Activated naive CD8-positive, alpha-beta T cell treated with anti-CD3 and anti-CD28 coated beads, Interleukin-2, amount 50 U/mL, for 24 hours (primary cell): Measurements from ENCODE around the gene GTF2A1.

ENCODE experiments used
- ATAC-seq: fragments of 150-1000 bp; cut with Tn5 transposase; one replicate; pipeline ENCODE4 v1.10.0; 2021
- DNase-seq: peaks from one replicate; pipeline ENCODE4 v3.0.0; 2021
- H3K27ac Mint-ChIP-seq: one replicate; pipeline ENCODE4 v1.8.0; 2021; ENCODE audit warnings: mild to moderate bottlenecking, mixed read lengths
- H3K27me3 Mint-ChIP-seq: one replicate; pipeline ENCODE4 v1.8.0; 2021; ENCODE audit warnings: mixed read lengths
- H3K36me3 Mint-ChIP-seq: one replicate; pipeline ENCODE4 v1.8.0; 2021; ENCODE audit warnings: low read depth, mixed read lengths
- H3K4me1 Mint-ChIP-seq: one replicate; pipeline ENCODE4 v1.8.0; 2021; ENCODE audit warnings: mixed read lengths
- H3K4me3 Mint-ChIP-seq: one replicate; pipeline ENCODE4 v1.8.0; 2021; ENCODE audit warnings: mild to moderate bottlenecking, moderate library complexity, mixed read lengths
- H3K9me3 Mint-ChIP-seq: one replicate; pipeline ENCODE4 v1.8.0; 2021; ENCODE audit warnings: mixed read lengths

GTF2A1 gene

DNA sequence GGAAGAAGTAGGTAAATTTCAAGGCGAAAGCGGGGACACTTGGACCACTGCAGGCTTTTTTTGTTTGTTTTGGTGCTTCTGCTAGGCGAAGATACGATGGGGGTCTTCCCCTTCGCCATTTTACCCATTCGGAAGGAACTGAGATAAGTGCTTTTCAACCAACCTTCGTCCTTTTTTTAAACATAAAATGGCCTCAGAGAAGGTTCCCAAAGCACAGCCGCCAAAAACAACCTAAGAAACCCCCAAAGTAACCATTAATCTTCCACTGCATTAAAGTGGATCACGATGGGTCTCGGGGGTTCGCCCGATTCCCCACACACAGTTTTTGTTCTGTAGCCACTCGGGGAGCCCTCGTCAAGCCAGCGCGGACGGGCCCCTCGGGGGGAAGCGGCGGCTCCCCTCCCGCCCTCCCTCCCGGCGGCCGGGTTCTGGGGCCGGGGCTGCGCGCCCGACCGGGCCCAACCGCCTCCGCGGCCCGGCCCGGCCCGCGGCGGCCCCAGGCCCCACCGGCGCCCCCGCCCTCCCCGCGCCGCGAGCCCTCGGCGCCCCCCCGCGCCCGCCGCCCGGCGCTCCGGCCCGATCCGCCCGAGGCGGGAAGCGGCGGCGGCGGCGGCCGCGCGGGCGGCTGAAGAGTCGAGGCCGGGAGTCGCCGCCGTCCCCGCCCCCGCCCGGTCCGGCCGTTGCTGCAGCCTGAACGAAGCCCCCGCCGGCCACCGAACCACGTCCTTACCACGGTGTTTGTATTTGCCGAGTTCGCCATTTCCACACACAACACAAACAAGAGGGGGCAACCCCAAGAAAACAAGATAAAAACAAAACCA is 790 bp downstream of the GTF2A1 start:
- ATAC-seq (no peak), DNase-seq (peak; percentile 39)
- Mint-ChIP-seq H3K4me1 (peaks cover 48% of the 10 kb centered on the region), H3K9me3 (no peaks in the 10 kb centered on the region), H3K4me3 (peak overlapping the region; percentile 99), H3K36me3 (peaks cover 23% of the 10 kb centered on the region), H3K27ac (peak overlapping the region; percentile 99), H3K27me3 (no peaks in the 10 kb centered on the region)

DNA sequence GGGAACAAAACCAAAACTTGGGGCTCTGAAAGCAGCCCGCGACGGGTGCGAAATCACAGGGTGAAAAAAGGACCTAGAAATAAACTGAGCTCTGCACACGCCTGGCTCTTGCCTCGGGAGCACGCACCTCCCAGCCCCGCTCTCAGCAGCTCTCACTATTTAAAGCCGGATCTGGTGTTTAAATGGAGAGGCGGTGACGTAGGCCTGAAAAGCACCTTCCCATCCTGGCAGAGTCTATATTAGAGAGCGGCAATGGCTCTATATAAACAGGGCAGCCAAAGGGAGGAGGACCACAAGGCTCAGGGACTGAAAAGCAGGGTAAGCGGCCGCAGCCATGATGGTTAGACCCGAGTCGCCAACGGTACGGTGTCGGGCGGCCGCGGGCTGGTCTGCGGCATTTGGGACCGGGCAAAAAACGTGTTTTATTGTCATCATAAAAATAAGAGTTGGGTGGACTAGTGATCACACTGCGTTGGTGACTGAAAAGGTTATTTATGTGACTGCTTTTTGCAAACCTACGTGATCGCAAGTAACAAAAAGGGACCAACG is 1.5 kb downstream of the GTF2A1 start:
- H3K4me1 Mint-ChIP-seq = peaks cover 48% of the 10 kb centered on the region
- peak; percentile 79 for DNase-seq
- H3K27me3 Mint-ChIP-seq = no peaks in the 10 kb centered on the region
- peak; percentile 78 for ATAC-seq
- H3K27ac Mint-ChIP-seq = peak overlapping the region; percentile 99
- no peaks in the 10 kb centered on the region for H3K9me3 Mint-ChIP-seq
- peaks cover 26% of the 10 kb centered on the region for H3K36me3 Mint-ChIP-seq
- H3K4me3 Mint-ChIP-seq = peak overlapping the region; percentile 99

- no peak overlapping the region for H3K27ac Mint-ChIP-seq
Measured at GRCh38 chr14:81211844-81212243, 8.9 kb downstream of the GTF2A1 start.

GRCh38 chr14:81209167-81209836 is 11.5 kb downstream of the GTF2A1 start:
- Mint-ChIP-seq H3K4me1 (peaks cover 43% of the 10 kb centered on the region), H3K4me3 (no peak overlapping the region), H3K27ac (peak overlapping the region; percentile 63), H3K27me3 (no peaks in the 10 kb centered on the region), H3K36me3 (peaks cover 69% of the 10 kb centered on the region), H3K9me3 (no peaks in the 10 kb centered on the region)
- DNase-seq (no peak), ATAC-seq (no peak)

More at GRCh38 chr14:81211844-81212243, 8.9 kb downstream of the GTF2A1 start:
- Mint-ChIP-seq H3K4me3 (no peak overlapping the region), H3K36me3 (peaks cover 70% of the 10 kb centered on the region), H3K27me3 (no peaks in the 10 kb centered on the region), H3K9me3 (no peaks in the 10 kb centered on the region), H3K4me1 (peaks cover 40% of the 10 kb centered on the region)
- no peak for DNase-seq
- ATAC-seq = peak; percentile 59

- Mint-ChIP-seq H3K27me3 (no peaks in the 10 kb centered on the region), H3K9me3 (no peaks in the 10 kb centered on the region), H3K4me1 (peaks cover 43% of the 10 kb centered on the region), H3K4me3 (no peak overlapping the region), H3K27ac (no peak overlapping the region), H3K36me3 (peaks cover 72% of the 10 kb centered on the region)
- no peak for ATAC-seq
- DNase-seq = no peak
Measured at GRCh38 chr14:81208489-81208888, 12.3 kb downstream of the GTF2A1 start.

DNA sequence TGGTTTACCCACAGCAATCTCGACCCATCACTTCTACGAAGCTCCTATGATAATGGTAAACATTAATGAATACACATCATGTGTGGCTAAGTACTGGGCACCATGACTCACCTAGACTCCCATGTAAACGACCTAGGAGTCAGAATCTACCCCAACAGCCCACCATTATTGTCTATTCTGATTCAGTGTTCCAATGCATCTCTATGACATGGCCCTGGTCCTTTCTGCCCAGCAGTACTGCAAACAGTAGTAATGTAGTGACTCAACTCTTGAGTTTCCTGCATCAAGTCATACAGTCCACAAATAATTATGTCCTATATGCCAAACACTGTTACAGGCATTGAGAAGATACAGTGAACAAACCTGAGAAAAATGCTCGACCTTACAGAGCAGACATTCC is 14.6 kb downstream of the GTF2A1 start:
- peaks cover 26% of the 10 kb centered on the region for H3K4me1 Mint-ChIP-seq

GRCh38 chr14:81205639-81206038 is 15.1 kb downstream of the GTF2A1 start:
- no peak for ATAC-seq
- no peak overlapping the region for H3K27ac Mint-ChIP-seq

More for the DNA sequence above, 14.6 kb downstream of the GTF2A1 start:
- no peak overlapping the region for H3K27ac Mint-ChIP-seq
- no peak overlapping the region for H3K4me3 Mint-ChIP-seq
- ATAC-seq = peak; percentile 84
- no peak for DNase-seq
- H3K9me3 Mint-ChIP-seq = no peaks in the 10 kb centered on the region
- H3K27me3 Mint-ChIP-seq = no peaks in the 10 kb centered on the region
- H3K36me3 Mint-ChIP-seq = peaks cover 73% of the 10 kb centered on the region

GRCh38 chr14:81200054-81200453 is 20.7 kb downstream of the GTF2A1 start:
- Mint-ChIP-seq H3K4me1 (peaks cover 15% of the 10 kb centered on the region), H3K36me3 (peaks cover 57% of the 10 kb centered on the region), H3K4me3 (no peak overlapping the region), H3K27me3 (no peaks in the 10 kb centered on the region), H3K27ac (peak overlapping the region; percentile 46), H3K9me3 (no peaks in the 10 kb centered on the region)
- ATAC-seq (peak; percentile 97), DNase-seq (no peak)

More at GRCh38 chr14:81205639-81206038, 15.1 kb downstream of the GTF2A1 start:
- no peaks in the 10 kb centered on the region for H3K9me3 Mint-ChIP-seq
- H3K4me3 Mint-ChIP-seq = no peak overlapping the region
- DNase-seq = no peak
- peaks cover 70% of the 10 kb centered on the region for H3K36me3 Mint-ChIP-seq
- no peaks in the 10 kb centered on the region for H3K27me3 Mint-ChIP-seq
- H3K4me1 Mint-ChIP-seq = peaks cover 25% of the 10 kb centered on the region

GRCh38 chr14:81199084-81199483 is 21.7 kb downstream of the GTF2A1 start:
- no peak for ATAC-seq
- no peaks in the 10 kb centered on the region for H3K27me3 Mint-ChIP-seq
- no peak overlapping the region for H3K4me3 Mint-ChIP-seq
- no peaks in the 10 kb centered on the region for H3K9me3 Mint-ChIP-seq
- H3K27ac Mint-ChIP-seq = no peak overlapping the region
- peaks cover 61% of the 10 kb centered on the region for H3K36me3 Mint-ChIP-seq
- peaks cover 25% of the 10 kb centered on the region for H3K4me1 Mint-ChIP-seq
- DNase-seq = no peak

DNA sequence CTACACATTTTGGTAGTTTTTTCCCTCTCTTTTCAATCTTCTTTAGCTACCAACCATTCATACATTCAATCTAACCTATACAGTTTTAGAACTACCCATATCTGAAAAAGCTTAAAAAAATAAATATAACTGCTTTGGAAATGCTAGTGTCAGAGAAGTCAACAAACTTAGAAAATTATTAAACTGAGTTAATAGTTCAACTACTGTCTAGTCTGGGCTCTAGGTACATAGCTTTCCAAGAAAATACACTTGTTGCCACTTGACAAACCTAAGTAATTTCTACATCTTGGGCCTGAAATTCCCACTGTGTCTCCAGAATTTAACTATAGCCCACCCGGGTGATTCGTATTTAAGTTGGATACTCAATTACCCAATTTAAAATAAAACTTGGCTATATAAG is 22.1 kb downstream of the GTF2A1 start:
- Mint-ChIP-seq H3K27ac (no peak overlapping the region), H3K9me3 (no peaks in the 10 kb centered on the region), H3K27me3 (no peaks in the 10 kb centered on the region), H3K4me1 (peaks cover 29% of the 10 kb centered on the region), H3K36me3 (peaks cover 57% of the 10 kb centered on the region), H3K4me3 (no peak overlapping the region)
- ATAC-seq (no peak), DNase-seq (no peak)

- peaks cover 42% of the 10 kb centered on the region for H3K4me1 Mint-ChIP-seq
- no peaks in the 10 kb centered on the region for H3K9me3 Mint-ChIP-seq
- no peak overlapping the region for H3K4me3 Mint-ChIP-seq
- ATAC-seq = peak; percentile 46
- no peak overlapping the region for H3K27ac Mint-ChIP-seq
- no peaks in the 10 kb centered on the region for H3K27me3 Mint-ChIP-seq
- peaks cover 44% of the 10 kb centered on the region for H3K36me3 Mint-ChIP-seq
- DNase-seq = no peak
Measured at GRCh38 chr14:81193924-81194633, 26.7 kb downstream of the GTF2A1 start.

DNA sequence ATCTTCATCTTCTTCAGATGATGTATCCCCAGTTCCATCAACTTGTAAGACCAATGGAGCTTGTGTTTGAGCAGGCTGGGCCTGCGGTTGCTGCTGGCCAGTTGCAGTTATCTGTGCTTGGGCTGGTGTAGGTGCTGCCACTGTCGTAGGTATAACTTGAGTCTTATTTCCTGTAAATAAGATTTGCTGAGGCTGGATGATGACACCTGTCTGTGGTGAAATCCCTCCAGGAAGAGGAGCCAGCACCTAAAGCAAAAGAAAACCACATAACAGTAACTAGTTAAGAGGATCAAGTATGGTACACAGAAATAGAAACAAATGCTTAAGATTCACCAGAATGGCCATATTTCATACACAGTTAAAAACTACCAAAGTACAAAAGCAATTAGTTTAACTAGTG is 28.2 kb downstream of the GTF2A1 start:
- Mint-ChIP-seq H3K27me3 (no peaks in the 10 kb centered on the region), H3K4me1 (peaks cover 51% of the 10 kb centered on the region), H3K9me3 (no peaks in the 10 kb centered on the region), H3K4me3 (no peak overlapping the region), H3K36me3 (peaks cover 48% of the 10 kb centered on the region), H3K27ac (peak overlapping the region; percentile 79)
- DNase-seq (no peak), ATAC-seq (peak; percentile 40)

DNA sequence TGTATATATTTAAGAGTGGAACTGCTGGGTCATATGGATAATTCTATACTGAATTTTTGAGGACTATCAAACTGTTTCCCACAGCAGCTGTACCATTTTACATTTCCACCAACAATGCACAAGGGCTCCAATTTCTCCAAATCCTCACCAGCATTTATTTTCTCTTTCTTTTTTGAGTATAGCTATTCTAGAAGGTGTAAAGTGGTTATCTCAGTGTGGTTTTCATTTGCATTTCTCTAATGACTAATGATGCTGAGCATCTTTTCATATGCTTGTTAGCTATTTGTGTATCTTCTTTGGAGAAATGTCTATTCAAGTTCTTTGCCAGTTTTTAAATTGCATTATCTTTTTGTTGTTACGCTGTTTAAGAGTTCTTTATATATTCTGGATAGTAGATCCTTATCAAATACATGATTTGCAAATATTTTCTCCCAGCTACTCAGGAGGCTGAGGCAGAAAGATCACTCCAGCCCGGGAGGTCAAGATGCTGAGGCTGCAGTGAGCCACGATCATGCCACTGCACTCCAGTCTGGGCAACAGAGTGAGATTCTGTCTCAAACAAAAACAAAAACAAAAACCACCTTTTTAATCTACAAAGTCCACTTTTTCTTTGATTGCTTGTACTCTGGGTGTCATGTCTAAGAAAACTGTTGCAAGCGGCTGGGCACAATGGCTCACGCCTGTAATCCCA is 32.8 kb downstream of the GTF2A1 start:
- no peaks in the 10 kb centered on the region for H3K9me3 Mint-ChIP-seq
- no peak overlapping the region for H3K4me3 Mint-ChIP-seq
- peaks cover 35% of the 10 kb centered on the region for H3K4me1 Mint-ChIP-seq
- DNase-seq (no peak), ATAC-seq (no peak)
- no peaks in the 10 kb centered on the region for H3K27me3 Mint-ChIP-seq
- peaks cover 43% of the 10 kb centered on the region for H3K36me3 Mint-ChIP-seq
- H3K27ac Mint-ChIP-seq = peak overlapping the region; percentile 56

GRCh38 chr14:81179631-81180030 is 41.1 kb downstream of the GTF2A1 start:
- ATAC-seq (no peak), DNase-seq (no peak)
- Mint-ChIP-seq H3K9me3 (no peaks in the 10 kb centered on the region), H3K4me3 (no peak overlapping the region), H3K27me3 (no peaks in the 10 kb centered on the region), H3K36me3 (peaks cover 38% of the 10 kb centered on the region), H3K27ac (no peak overlapping the region), H3K4me1 (peaks cover 17% of the 10 kb centered on the region)
